Subcutaneous abdominal adipose tissue (tissue), 5 donors: ENCODE data around the gene BUD23.
A peak's percentile ranks its signal among the peaks of the same experiment; 100 is the strongest.
"Not testable (repeated sequence)": the region's sequence is repeated elsewhere in the genome, so short reads cannot be mapped to it uniquely, and the experiment has no call there.

Experiments used
- H3K27ac ChIP-seq: one replicate; pipeline ENCODE4 v1.7.0; 2013; ENCODE audit warnings: low read depth, mild to moderate bottlenecking, inconsistent platforms, low read length, moderate library complexity
- H3K27me3 ChIP-seq, 5 donors: one replicate each; pipeline ENCODE4 v1.7.0; 2013; ENCODE audit warnings: low read length in 5 of 5, inconsistent platforms in 1 of 5; ENCODE audit not compliant: control insufficient read depth in 5 of 5, insufficient read depth in 4 of 5
- H3K36me3 ChIP-seq, 5 donors: one replicate each; pipeline ENCODE4 v1.7.0; 2013; ENCODE audit warnings: low read length in 5 of 5; ENCODE audit not compliant: control insufficient read depth in 5 of 5, insufficient read depth in 5 of 5
- H3K4me1 ChIP-seq, 5 donors: one replicate each; pipeline ENCODE4 v1.7.0; 2013; ENCODE audit warnings: low read length in 5 of 5, mild to moderate bottlenecking in 3 of 5, moderate library complexity in 1 of 5; ENCODE audit not compliant: control insufficient read depth in 5 of 5, insufficient read depth in 5 of 5
- H3K4me3 ChIP-seq, 5 donors: one replicate each; pipeline ENCODE4 v1.7.0; 2013; ENCODE audit warnings: low read length in 5 of 5, low read depth in 1 of 5
- H3K9ac ChIP-seq, 5 donors: one replicate each; pipeline ENCODE4 v1.7.0; 2013; ENCODE audit warnings: low read length in 5 of 5, mild to moderate bottlenecking in 4 of 5, moderate library complexity in 3 of 5
- H3K9me3 ChIP-seq, 5 donors: one replicate each; pipeline ENCODE4 v1.7.0; 2013; ENCODE audit warnings: low read length in 5 of 5; ENCODE audit not compliant: control insufficient read depth in 5 of 5
- donor health status: healthy.
- donor health status: healthy.
- donor health status: healthy.
- donor health status: healthy.
- donor health status: healthy.

BUD23 gene

DNA sequence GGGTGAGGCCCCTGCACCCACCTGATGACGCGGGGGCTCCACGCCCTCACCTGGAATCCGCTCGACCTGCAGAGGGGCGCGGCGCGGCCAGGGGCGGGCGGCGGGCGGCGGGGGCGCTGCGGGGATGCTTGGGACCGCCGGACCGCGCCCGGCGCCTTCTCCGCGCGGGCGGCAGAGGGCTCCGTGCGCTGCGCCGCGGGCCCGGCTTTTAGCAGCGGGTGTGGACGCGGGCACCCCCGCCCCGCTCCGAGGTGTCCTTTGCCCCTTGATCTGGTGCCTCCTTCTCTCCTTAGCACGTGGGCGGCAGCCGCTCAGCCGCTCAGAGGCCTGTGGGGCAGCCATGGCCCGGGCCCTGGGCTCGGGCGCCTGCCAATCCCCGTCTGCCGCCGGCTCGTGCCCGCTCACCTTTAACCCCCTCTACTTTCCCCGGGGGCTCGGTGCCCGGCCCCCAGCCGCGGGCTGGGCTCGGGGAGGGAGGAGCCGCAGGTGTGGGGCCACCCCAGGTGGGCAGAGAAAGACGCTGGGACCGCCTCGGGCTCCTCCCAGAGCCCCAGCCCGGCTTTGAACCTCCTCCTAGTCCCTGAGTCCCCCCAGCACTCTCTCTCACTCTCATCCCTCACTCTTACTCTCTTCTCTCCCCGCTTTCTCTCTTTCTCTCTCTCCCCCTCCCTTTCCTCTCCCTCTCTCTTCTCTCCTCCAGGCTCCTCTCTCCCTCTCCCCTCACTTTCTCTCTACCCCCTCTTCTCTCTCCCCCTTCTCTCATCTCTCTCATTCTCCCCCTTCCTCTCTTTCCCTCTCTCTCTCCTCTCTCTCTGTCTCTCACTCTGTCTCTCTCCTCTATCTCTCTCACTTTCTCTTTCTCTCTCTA, 35.4 kb upstream of the BUD23 start:
- Histone ChIP-seq H3K4me3 (peak overlapping the region in 4 of 5 donors; percentile 24 to 50 (median 37)), H3K9me3 (no peaks in the 10 kb centered on the region), H3K4me1 (peaks cover 0 to 35% (median 10%) of the 10 kb centered on the region in 5 donors), H3K36me3 (no peaks in the 10 kb centered on the region), H3K27me3 (peaks cover 0 to 36% (median 22%) of the 10 kb centered on the region in 5 donors), H3K27ac (no peak overlapping the region), H3K9ac (peak overlapping the region in 3 of 5 donors; percentile 11 to 62 (median 45))

DNA sequence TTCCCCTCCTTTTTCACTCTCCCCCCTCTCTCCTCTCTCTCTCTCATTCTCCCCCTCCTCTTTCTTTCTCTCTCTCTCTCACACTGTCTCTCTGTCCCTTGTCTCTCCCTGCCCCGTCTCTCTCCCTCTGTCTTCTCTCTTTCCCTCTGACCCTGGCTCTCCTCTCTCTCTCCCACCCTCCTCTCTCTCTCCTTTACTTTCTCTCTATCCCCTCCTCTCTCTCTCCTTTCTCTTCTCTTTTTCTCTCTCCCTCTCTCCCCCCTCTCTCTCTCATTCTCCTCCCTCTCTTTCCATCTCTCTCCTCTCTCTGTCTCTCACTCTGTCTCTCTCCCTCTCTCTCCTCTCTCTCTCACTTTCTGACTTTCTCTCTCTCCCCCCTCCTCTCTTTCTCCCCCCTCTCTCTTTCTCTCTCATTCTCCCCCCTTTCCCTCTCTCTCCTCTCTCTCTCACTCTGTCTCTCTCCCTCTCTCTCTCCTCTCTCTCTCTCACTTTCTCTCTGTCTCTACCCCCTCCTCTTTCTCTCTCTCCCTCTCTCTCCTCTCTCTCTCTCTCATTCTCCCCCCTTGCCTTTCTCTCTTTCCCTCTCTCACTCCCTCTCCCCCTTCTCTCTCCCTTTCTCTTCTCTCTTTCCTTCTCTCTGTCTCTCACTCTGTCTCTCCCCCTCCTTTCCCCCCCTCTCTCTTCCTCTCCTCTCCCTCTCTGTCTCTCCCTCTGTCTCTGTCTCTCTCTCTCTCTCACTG, 34.6 kb upstream of the BUD23 start:
- Histone ChIP-seq H3K4me3 (no peak overlapping the region), H3K27me3 (peaks cover 0 to 33% (median 22%) of the 10 kb centered on the region in 5 donors), H3K9me3 (no peaks in the 10 kb centered on the region), H3K4me1 (peaks cover 0 to 35% (median 10%) of the 10 kb centered on the region in 5 donors), H3K27ac (no peak overlapping the region), H3K9ac (peak overlapping the region in 1 of 5 donors; percentile 62), H3K36me3 (no peaks in the 10 kb centered on the region)

DNA sequence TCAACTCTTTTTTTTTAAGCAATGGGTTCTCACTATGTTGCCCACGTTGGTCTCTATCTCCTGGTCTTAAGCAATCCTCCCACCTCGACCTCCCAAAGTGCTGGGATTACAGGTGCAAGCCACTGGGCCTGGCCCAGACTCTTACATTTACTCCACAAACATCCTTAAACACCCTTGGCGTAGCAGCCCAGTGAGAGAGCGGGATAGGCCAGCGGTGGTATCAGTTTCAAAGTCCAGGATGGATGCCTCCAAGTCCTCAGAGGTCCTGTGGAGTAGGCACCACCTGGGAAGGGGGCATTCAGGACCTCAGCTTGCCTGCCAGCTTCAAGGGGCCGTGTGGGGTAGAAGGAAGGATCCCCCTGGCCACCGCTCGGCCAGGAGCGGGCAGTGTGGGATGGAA, 33.8 kb upstream of the BUD23 start:
- Histone ChIP-seq H3K9ac (no peak overlapping the region), H3K4me3 (no peak overlapping the region), H3K36me3 (no peaks in the 10 kb centered on the region), H3K4me1 (peaks cover 0 to 35% (median 10%) of the 10 kb centered on the region in 5 donors), H3K27me3 (peaks cover 0 to 33% (median 22%) of the 10 kb centered on the region in 5 donors), H3K27ac (no peak overlapping the region), H3K9me3 (no peaks in the 10 kb centered on the region)

DNA sequence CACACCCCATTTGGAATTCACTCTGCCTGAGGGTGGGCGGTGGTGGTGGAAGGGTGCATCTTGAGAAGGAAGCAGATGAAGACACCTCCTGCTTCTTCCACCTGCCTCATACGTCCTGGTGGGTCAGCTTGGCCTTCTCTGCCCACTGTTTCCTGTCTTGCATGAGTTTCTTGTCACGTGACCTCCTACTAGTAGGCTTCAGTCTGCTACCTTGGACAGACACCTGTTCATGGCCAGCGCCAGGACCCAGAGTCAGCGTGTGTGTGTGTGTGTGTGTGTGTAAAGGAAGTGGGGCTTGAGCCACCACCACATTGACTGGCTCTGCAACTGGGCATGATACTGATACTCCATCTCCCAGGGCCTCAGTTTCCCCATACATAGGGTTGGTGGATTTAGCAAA, 32.9 kb upstream of the BUD23 start:
- no peaks in the 10 kb centered on the region for H3K9me3 ChIP-seq
- no peak overlapping the region for H3K9ac ChIP-seq
- H3K27me3 ChIP-seq: peaks cover 0 to 33% (median 22%) of the 10 kb centered on the region in 5 donors
- no peaks in the 10 kb centered on the region for H3K36me3 ChIP-seq
- peaks cover 0 to 29% (median 10%) of the 10 kb centered on the region in 5 donors for H3K4me1 ChIP-seq
- no peak overlapping the region for H3K4me3 ChIP-seq
- H3K27ac ChIP-seq: no peak overlapping the region

- peaks cover 0 to 23% (median 15%) of the 10 kb centered on the region in 5 donors for H3K27me3 ChIP-seq
- H3K4me3 ChIP-seq: no peak overlapping the region
- H3K9ac ChIP-seq: no peak overlapping the region
- no peaks in the 10 kb centered on the region for H3K9me3 ChIP-seq
- no peak overlapping the region for H3K27ac ChIP-seq
- H3K36me3 ChIP-seq: no peaks in the 10 kb centered on the region
- peaks cover 0 to 9% (median 6%) of the 10 kb centered on the region in 5 donors for H3K4me1 ChIP-seq
Measured at GRCh38 chr7:73652541-73652949, 30.9 kb upstream of the BUD23 start.

- not testable (repeated sequence) for H3K9me3 ChIP-seq, H3K27me3 ChIP-seq, H3K4me3 ChIP-seq, H3K4me1 ChIP-seq, H3K36me3 ChIP-seq, H3K9ac ChIP-seq, H3K27ac ChIP-seq
Measured at GRCh38 chr7:73655309-73655708, 28.1 kb upstream of the BUD23 start.

DNA sequence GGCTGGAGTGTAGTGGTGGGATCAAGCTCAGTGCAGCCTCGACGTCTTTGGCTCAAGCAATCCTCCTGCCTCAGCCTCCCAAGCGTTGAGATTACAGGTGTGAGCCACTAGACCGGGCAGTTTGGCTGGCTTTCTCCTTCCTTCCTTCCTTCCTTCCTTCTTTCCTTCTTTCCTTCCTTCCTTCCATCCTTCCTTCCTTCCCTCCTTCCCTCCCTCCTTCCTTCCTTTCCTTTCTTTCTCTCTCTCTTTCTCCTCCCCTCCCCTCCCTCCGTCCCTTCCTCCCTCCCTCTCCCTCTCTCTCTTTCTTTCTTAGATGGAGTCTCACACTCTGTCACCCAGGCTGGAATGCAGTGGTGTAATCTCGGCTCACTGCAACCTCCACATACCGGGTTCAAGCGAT, 23.4 kb upstream of the BUD23 start:
- H3K4me3 ChIP-seq: no peak overlapping the region
- H3K27ac ChIP-seq: no peak overlapping the region
- no peaks in the 10 kb centered on the region for H3K4me1 ChIP-seq
- H3K36me3 ChIP-seq: no peaks in the 10 kb centered on the region
- H3K9me3 ChIP-seq: peaks cover 0 to 9% (median 6%) of the 10 kb centered on the region in 5 donors
- H3K9ac ChIP-seq: no peak overlapping the region
- H3K27me3 ChIP-seq: peaks cover 0 to 2% (median 0%) of the 10 kb centered on the region in 5 donors

DNA sequence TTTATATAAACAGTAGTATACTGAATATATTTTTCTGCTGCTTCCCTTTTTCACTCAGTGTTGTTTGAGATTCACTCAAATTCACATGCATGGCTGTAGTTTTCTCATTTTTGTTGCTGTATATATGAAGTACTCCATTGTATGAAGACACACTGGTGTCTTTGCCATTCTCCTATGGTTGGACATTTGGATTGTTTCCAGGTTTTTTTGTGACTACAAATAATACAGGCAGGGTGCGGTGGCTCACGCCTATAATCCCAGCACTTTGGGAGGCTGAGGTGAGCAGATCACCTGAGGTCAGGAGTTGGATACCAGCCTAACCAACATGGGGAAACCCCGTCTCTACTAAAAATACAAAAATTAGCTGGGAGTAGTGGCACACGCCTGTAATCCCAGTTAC, 22.8 kb upstream of the BUD23 start:
- H3K4me3 ChIP-seq, H3K27ac ChIP-seq, H3K9me3 ChIP-seq, H3K36me3 ChIP-seq, H3K4me1 ChIP-seq, H3K27me3 ChIP-seq, H3K9ac ChIP-seq: not testable (repeated sequence)

GRCh38 chr7:73663033-73663432, 20.4 kb upstream of the BUD23 start:
- Histone ChIP-seq H3K4me3 (no peak overlapping the region), H3K27me3 (peaks cover 0 to 2% (median 0%) of the 10 kb centered on the region in 5 donors), H3K36me3 (no peaks in the 10 kb centered on the region), H3K4me1 (peaks cover 0 to 9% (median 4%) of the 10 kb centered on the region in 5 donors), H3K27ac (no peak overlapping the region), H3K9me3 (peaks cover 0 to 9% (median 6%) of the 10 kb centered on the region in 5 donors), H3K9ac (no peak overlapping the region)
